ENCODE data around the gene NOS1. TPM values are rescaled to one million over a fixed set of nuclear protein-coding genes. Genes with fewer than 3 reads are reported as not detected.

The NOS1 gene
- total RNA-seq, 2 experiments from 2014 or later, result not detected

DNA sequence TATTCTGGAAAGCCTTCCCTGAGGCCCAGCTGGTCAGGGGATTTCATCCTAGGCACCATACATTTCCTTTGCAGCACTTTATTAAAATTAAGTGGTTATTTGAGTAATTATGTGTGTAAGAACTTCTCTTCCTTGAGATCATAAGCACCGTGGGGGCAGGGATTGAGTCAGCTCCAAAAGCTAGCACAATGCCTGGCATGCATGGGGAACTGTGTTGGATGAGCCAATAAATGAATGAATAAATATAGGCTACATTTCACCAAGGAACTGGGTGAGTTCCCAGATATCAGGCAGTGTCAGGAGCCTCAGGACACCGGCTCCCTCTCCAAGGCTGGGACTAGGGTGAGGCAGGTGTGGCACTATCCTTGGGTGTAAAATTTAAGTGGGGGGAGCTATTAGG, 88.3 kb downstream of the NOS1 start:
- no peaks in the 10 kb centered on the region for H3K79me2 ChIP-seq (ENCODE audit: insufficient read depth, low read depth, low read length)
- no peaks in the 10 kb centered on the region for H3K9me3 ChIP-seq (ENCODE audit: low read length)
- H3K36me3 ChIP-seq (ENCODE audit: insufficient read depth, low read length), result no peaks in the 10 kb centered on the region
- CTCF ChIA-PET (ENCODE audit: unreplicated experiment), result no interaction called here
- no peaks in the 10 kb centered on the region for H3K9me2 ChIP-seq (ENCODE audit: insufficient read depth, low read length)
- no peak overlapping the region for H3K27ac ChIP-seq (ENCODE audit: low read depth, low read length, poor library complexity, severe bottlenecking)
- H3K4me1 ChIP-seq (ENCODE audit: insufficient read depth, low read length, poor library complexity, severe bottlenecking), result no peaks in the 10 kb centered on the region
- H4K20me1 ChIP-seq (ENCODE audit: insufficient read depth, low read length), result no peaks in the 10 kb centered on the region
- no peak for TF ChIP-seq EZH2phosphoT487 (IDR thresholded peaks at IDR 0.05; ENCODE audit: borderline replicate concordance, low read depth, low read length)
- no peak for TF ChIP-seq CTCF (conservative IDR thresholded peaks at IDR 0.05; ENCODE audit: low read length)
- BruUV-seq (replicated peaks), result no TSS peak
- POLR2A ChIA-PET, result interaction anchor here (0.6 kb wide), 1 partner anchor 8 kb away, joined by 3 read pairs; no protein-coding TSS in a partner anchor
- no peak overlapping the region for H3K4me2 ChIP-seq (ENCODE audit: low read length)
- H3K4me3 ChIP-seq (ENCODE audit: low read depth, low read length, poor library complexity, severe bottlenecking), result no peak overlapping the region
- no peak overlapping the region for H2AFZ ChIP-seq (ENCODE audit: low read length)
- no peak for DNase-seq (ENCODE audit: low spot score)
- intact Hi-C loops (cut with micrococcal nuclease; ENCODE audit: unreplicated experiment), result no loop called here

- ChIA-PET CTCF (ENCODE audit: unreplicated experiment) (no interaction called here), POLR2A (no interaction called here)
- BruUV-seq (replicated peaks), result no TSS peak
- no peak overlapping the region for H2AFZ ChIP-seq (ENCODE audit: low read length)
- H3K9me3 ChIP-seq (ENCODE audit: low read length), result no peaks in the 10 kb centered on the region
- H3K79me2 ChIP-seq (ENCODE audit: insufficient read depth, low read depth, low read length), result no peaks in the 10 kb centered on the region
- TF ChIP-seq CTCF (conservative IDR thresholded peaks at IDR 0.05; ENCODE audit: low read length), result no peak
- no peak for TF ChIP-seq EZH2phosphoT487 (IDR thresholded peaks at IDR 0.05; ENCODE audit: borderline replicate concordance, low read depth, low read length)
- no peak for DNase-seq (ENCODE audit: low spot score)
- H4K20me1 ChIP-seq (ENCODE audit: insufficient read depth, low read length), result no peaks in the 10 kb centered on the region
- H3K4me2 ChIP-seq (ENCODE audit: low read length), result no peak overlapping the region
- H3K4me1 ChIP-seq (ENCODE audit: insufficient read depth, low read length, poor library complexity, severe bottlenecking), result no peaks in the 10 kb centered on the region
- no peaks in the 10 kb centered on the region for H3K36me3 ChIP-seq (ENCODE audit: insufficient read depth, low read length)
- no peaks in the 10 kb centered on the region for H3K9me2 ChIP-seq (ENCODE audit: insufficient read depth, low read length)
- intact Hi-C loops (cut with micrococcal nuclease; ENCODE audit: unreplicated experiment), result no loop called here
- H3K4me3 ChIP-seq (ENCODE audit: low read depth, low read length, poor library complexity, severe bottlenecking), result no peak overlapping the region
- H3K27ac ChIP-seq (ENCODE audit: low read depth, low read length, poor library complexity, severe bottlenecking), result no peak overlapping the region
Observed at GRCh38 chr12:117272690-117273089, 88.7 kb downstream of the NOS1 start.

- H4K20me1 ChIP-seq (ENCODE audit: insufficient read depth, low read length), result no peaks in the 10 kb centered on the region
- ChIA-PET POLR2A (interaction anchor here (0.5 kb wide), 1 partner anchor 91 kb away, joined by 4 read pairs; no protein-coding TSS in a partner anchor), CTCF (ENCODE audit: unreplicated experiment) (no interaction called here)
- H3K4me1 ChIP-seq (ENCODE audit: insufficient read depth, low read length, poor library complexity, severe bottlenecking), result no peaks in the 10 kb centered on the region
- no peaks in the 10 kb centered on the region for H3K9me3 ChIP-seq (ENCODE audit: low read length)
- DNase-seq (ENCODE audit: low spot score), result no peak
- no peak for TF ChIP-seq EZH2phosphoT487 (IDR thresholded peaks at IDR 0.05; ENCODE audit: borderline replicate concordance, low read depth, low read length)
- TF ChIP-seq CTCF (conservative IDR thresholded peaks at IDR 0.05; ENCODE audit: low read length), result no peak
- no peaks in the 10 kb centered on the region for H3K36me3 ChIP-seq (ENCODE audit: insufficient read depth, low read length)
- H3K4me3 ChIP-seq (ENCODE audit: low read depth, low read length, poor library complexity, severe bottlenecking), result no peak overlapping the region
- BruUV-seq (replicated peaks), result no TSS peak
- H3K79me2 ChIP-seq (ENCODE audit: insufficient read depth, low read depth, low read length), result no peaks in the 10 kb centered on the region
- H3K4me2 ChIP-seq (ENCODE audit: low read length), result no peak overlapping the region
- no peak overlapping the region for H2AFZ ChIP-seq (ENCODE audit: low read length)
- H3K27ac ChIP-seq (ENCODE audit: low read depth, low read length, poor library complexity, severe bottlenecking), result no peak overlapping the region
- intact Hi-C loops (cut with micrococcal nuclease; ENCODE audit: unreplicated experiment), result no loop called here
- H3K9me2 ChIP-seq (ENCODE audit: insufficient read depth, low read length), result no peaks in the 10 kb centered on the region
Observed at GRCh38 chr12:117262749-117263148, 98.7 kb downstream of the NOS1 start.
